HUES64 (cell line): Measurements from ENCODE around the gene C1QTNF1.
"Not testable (repeated sequence)": the region's sequence is repeated elsewhere in the genome, so short reads cannot be mapped to it uniquely, and the experiment has no call there.

Source experiments
- H3K27ac ChIP-seq: 2 replicates; pipeline ENCODE4 v1.7.0; 2013; ENCODE audit warnings: low read depth, low read length, inconsistent platforms
- H3K27me3 ChIP-seq: 2 replicates; pipeline ENCODE4 v1.6.1; 2013; ENCODE audit warnings: mild to moderate bottlenecking, low read length; ENCODE audit not compliant: insufficient read depth
- H3K36me3 ChIP-seq: 2 replicates; pipeline ENCODE4 v1.6.1; 2013; ENCODE audit warnings: mild to moderate bottlenecking, low read length; ENCODE audit not compliant: insufficient read depth
- H3K4me1 ChIP-seq: 2 replicates; pipeline ENCODE4 v1.6.1; 2013; ENCODE audit warnings: mild to moderate bottlenecking, low read length, moderate library complexity; ENCODE audit not compliant: insufficient read depth
- H3K4me3 ChIP-seq: 2 replicates; pipeline ENCODE4 v1.5.1; 2013; ENCODE audit warnings: mild to moderate bottlenecking, low read length, moderate library complexity
- H3K9ac ChIP-seq: 2 replicates; pipeline ENCODE4 v1.6.1; 2013; ENCODE audit warnings: mild to moderate bottlenecking, low read depth, low read length
- H3K9me3 ChIP-seq: 2 replicates; pipeline ENCODE4 v1.6.1; 2013; ENCODE audit warnings: low read depth, low read length; ENCODE audit not compliant: insufficient read depth
- WGBS: fragments of 150-250, 120-280 bp; methylation state at CpG from one replicate; pipeline ENCODE4 v1.1.7; 2013; ENCODE audit warnings: missing lambda C conversion rate; 5-methylcytosine and 5-hydroxymethylcytosine counted together

C1QTNF1 gene

DNA sequence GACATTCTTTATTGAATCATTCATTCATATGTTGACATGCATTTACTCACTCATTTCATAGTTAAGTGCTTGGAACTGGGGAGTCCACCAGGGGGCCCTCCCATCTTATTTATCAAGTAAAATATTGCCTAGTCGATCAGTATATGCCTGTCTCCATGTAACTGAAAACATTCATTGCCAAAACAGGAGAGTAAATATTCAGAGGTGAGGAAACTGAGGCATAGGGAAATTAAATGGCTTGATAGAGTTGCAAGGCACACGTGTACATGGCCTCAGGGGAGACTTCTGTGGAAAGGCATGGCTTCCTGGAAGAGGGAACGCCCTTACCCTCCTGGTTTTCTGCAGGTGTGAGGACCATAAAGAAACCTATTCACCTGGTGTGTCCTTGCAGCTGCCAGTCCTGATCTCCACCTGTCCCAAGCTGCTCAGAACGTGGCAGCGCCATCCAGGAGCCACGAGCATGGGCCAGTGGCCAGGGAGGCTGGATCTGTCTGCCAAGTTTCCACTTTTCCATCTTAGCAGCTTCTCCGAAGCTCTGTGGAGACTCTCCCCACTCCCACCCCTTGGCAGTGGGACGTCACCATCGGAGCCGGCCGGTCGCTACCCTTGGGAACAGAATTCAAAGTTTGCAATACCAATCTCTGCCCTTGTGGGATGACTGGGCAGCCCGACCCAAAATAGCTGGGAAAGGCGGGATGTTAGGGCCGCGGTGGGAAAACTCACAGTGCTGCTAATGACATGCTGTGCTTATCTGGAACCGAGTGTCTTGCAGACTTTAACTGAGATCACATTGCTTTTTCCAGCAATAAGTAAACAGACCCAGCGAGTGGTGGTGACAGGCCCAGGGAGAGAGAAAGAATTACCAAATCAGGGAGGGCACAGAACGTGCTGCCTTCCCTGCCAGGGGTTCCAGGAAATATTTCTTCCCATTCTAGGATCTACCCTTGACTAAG is 4.1 kb upstream of the C1QTNF1 start:
- peaks cover 8% of the 10 kb centered on the region; the same call in 1 of the 2 replicates for H3K4me1 ChIP-seq
- WGBS = 73% methylated on average over 19 of the region's 19 CpGs
- H3K4me3 ChIP-seq = no peak overlapping the region
- peaks cover 18% of the 10 kb centered on the region for H3K9me3 ChIP-seq
- no peak overlapping the region for H3K27ac ChIP-seq
- H3K9ac ChIP-seq = no peak overlapping the region
- H3K27me3 ChIP-seq = peaks cover 59% of the 10 kb centered on the region
- H3K36me3 ChIP-seq = no peaks in the 10 kb centered on the region

DNA sequence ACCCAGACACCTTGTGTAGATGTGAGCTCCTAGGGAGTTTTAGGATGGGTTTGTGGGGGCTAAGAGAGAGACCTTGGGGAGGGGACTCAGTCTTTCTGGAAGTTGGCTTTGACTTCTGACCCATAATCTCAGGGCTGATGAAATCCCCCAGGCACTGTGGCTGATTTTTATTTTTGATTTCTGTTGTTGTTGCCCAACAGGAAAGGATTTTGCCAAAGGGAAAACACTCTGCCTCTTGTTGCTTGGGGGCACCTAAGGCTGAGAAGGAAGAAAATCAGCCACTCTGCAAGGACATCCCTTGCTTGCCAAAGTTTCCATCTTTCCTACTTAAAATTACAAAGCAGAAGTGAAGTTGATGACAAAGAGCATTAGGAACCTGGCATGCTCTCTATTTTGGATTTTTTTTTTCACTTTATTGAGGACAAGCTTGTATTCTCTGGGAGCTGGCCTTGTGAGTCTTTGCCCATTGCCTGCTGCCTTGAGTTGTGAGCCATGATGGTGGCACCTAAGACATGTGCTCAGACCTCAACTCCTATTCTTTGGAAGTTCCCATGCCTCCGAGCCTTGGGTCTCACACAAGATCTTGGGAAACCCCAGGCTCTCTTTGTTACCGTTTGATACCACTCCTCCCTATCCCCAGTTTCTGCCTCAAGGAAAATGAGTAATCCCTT is 3.2 kb upstream of the C1QTNF1 start:
- H3K27ac ChIP-seq = no peak overlapping the region
- H3K9me3 ChIP-seq = peaks cover 11% of the 10 kb centered on the region
- H3K9ac ChIP-seq = no peak overlapping the region
- 65% methylated on average over 2 of the region's 2 CpGs for WGBS
- peaks cover 67% of the 10 kb centered on the region for H3K27me3 ChIP-seq
- no peaks in the 10 kb centered on the region for H3K36me3 ChIP-seq
- no peak overlapping the region for H3K4me3 ChIP-seq
- H3K4me1 ChIP-seq = peaks cover 8% of the 10 kb centered on the region; the same call in 1 of the 2 replicates

DNA sequence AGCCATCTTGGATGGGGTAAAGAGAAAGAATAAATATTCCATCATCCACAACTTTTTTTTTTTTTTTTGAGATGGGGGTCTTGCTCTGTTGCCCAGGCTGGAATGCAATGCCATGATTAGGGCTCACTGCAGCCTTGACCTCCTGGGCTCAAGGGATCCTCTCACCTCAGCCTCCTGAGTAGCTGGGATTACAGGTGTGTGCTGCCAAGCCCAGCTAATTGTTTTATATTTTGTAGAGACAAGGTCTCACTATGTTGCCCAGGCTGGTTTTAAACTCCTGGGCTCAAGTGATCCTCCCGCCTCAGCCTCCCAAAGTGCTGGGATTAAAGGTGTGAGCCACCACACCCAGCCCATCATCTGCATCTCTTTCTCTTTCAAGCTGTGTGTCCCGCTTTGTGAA is 2.0 kb upstream of the C1QTNF1 start:
- not testable (repeated sequence) for H3K27ac ChIP-seq, H3K36me3 ChIP-seq, H3K4me3 ChIP-seq, H3K9ac ChIP-seq, H3K9me3 ChIP-seq, H3K4me1 ChIP-seq
- 77% methylated on average over 2 of the region's 2 CpGs for WGBS
- peaks cover 79% of the 10 kb centered on the region for H3K27me3 ChIP-seq

GRCh38 chr17:79022507-79022991 is 1.4 kb upstream of the C1QTNF1 start:
- H3K9ac ChIP-seq = no peak overlapping the region
- H3K27ac ChIP-seq = no peak overlapping the region
- H3K4me3 ChIP-seq = no peak overlapping the region
- H3K27me3 ChIP-seq = peaks cover 85% of the 10 kb centered on the region
- 87% methylated on average over 9 of the region's 9 CpGs for WGBS
- peaks cover 8% of the 10 kb centered on the region; the same call in 1 of the 2 replicates for H3K4me1 ChIP-seq
- H3K9me3 ChIP-seq = no peaks in the 10 kb centered on the region
- no peaks in the 10 kb centered on the region for H3K36me3 ChIP-seq

GRCh38 chr17:79023180-79023705 is 726 bp upstream of the C1QTNF1 start:
- Histone ChIP-seq H3K9ac (no peak overlapping the region), H3K27me3 (peaks cover 89% of the 10 kb centered on the region), H3K4me3 (peak overlapping the region; percentile 66; the same call in 1 of the 2 replicates), H3K36me3 (no peaks in the 10 kb centered on the region), H3K4me1 (peaks cover 8% of the 10 kb centered on the region; the same call in 1 of the 2 replicates), H3K27ac (no peak overlapping the region), H3K9me3 (no peaks in the 10 kb centered on the region)
- WGBS = 70% methylated on average over 12 of the region's 12 CpGs

GRCh38 chr17:79024901-79025737 is 1.1 kb downstream of the C1QTNF1 start:
- 76% methylated on average over 31 of the region's 31 CpGs for WGBS
- H3K4me3 ChIP-seq = peak overlapping the region; percentile 66

DNA sequence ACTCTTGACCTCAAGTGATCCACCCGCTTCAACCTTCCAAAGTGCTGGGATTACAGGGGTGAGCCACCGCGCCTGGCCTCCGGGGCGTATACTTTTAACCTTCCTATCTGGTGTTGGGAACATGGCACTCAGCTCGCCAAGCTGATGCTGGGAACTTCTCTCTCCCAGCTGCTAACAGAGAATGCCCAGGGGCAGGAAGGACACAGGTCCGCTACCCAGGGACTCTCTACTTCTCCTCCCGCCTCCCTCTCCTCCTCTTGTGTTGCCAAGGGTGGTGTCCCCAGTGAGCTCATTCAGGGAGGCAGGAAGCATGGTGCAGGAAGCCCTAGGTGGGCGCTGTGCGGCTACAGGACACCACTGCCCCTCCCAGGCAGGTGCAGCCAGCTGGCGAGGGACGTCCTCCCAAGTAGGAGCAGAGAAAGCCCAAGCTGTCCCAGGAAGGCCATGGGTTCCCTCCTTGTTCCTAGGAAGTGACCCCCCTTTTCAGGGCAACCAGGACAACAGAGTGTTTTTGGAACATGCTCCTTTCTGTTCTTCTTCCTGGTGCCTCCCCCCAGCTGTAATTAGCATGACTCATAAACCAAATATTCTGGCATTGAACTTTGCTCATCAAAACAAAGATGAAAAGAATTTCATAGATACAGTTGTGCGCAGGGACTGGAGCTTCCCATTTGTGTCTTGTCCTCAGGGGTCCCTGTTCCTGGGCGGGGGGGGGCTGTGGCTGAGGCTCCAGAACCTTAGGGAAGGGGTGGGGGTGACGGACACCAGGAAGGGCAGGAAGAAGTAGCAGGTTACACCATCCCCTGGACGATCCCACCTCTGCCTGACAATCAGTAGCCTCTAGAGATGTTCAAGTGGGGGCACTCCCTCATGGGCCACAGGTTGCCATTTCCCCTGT is 2.7 kb downstream of the C1QTNF1 start:
- Histone ChIP-seq H3K27ac (no peak overlapping the region), H3K4me1 (peaks cover 8% of the 10 kb centered on the region; the same call in 1 of the 2 replicates), H3K36me3 (no peaks in the 10 kb centered on the region), H3K4me3 (no peak overlapping the region), H3K27me3 (peaks cover 68% of the 10 kb centered on the region), H3K9me3 (no peaks in the 10 kb centered on the region), H3K9ac (no peak overlapping the region)
- 81% methylated on average over 16 of the region's 16 CpGs for WGBS

More at GRCh38 chr17:79024901-79025737, 1.1 kb downstream of the C1QTNF1 start:
- Histone ChIP-seq H3K4me1 (peaks cover 8% of the 10 kb centered on the region; the same call in 1 of the 2 replicates), H3K9me3 (no peaks in the 10 kb centered on the region), H3K36me3 (no peaks in the 10 kb centered on the region), H3K27ac (no peak overlapping the region), H3K9ac (no peak overlapping the region), H3K27me3 (peaks cover 82% of the 10 kb centered on the region)

DNA sequence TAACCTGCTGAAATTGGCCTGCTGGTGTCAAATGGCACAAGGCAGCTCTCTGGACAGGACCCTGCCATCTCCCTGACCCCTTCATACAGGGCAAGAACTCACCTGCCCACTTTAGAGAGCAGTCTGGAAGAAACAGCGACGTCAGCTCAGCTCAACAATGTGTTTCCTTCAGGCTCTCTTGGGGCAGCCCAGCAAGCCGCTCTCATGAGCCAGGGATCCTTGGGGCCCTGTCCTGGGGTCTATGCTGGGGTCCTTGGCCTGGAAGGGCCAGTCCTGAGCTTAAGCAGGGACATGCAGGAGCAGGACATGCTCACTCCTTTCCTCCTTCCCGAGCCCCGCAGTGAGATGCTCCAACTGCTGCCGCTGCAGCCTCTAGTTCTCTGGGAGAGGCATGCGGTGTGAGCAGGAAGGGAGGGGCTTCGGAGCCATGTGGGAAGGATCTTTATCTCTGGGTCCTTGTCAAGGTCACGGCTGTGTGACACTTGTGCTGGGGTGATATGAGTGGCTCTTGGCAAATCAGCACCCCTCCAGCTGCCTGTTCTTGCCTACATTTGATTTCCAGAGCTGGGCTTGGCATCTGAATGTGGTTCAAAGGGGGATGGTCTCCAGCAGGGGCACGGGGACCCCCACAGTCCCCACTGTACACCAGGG is 3.4 kb downstream of the C1QTNF1 start:
- no peak overlapping the region for H3K4me3 ChIP-seq
- WGBS = 62% methylated on average over 10 of the region's 10 CpGs
- H3K27me3 ChIP-seq = peaks cover 64% of the 10 kb centered on the region
- peaks cover 8% of the 10 kb centered on the region; the same call in 1 of the 2 replicates for H3K4me1 ChIP-seq
- H3K36me3 ChIP-seq = no peaks in the 10 kb centered on the region
- H3K27ac ChIP-seq = no peak overlapping the region
- H3K9me3 ChIP-seq = no peaks in the 10 kb centered on the region
- no peak overlapping the region for H3K9ac ChIP-seq

GRCh38 chr17:79027925-79028491 is 4.0 kb downstream of the C1QTNF1 start:
- H3K9me3 ChIP-seq = no peaks in the 10 kb centered on the region
- 89% methylated on average over 16 of the region's 16 CpGs for WGBS
- peaks cover 8% of the 10 kb centered on the region; the same call in 1 of the 2 replicates for H3K4me1 ChIP-seq
- H3K27me3 ChIP-seq = peaks cover 59% of the 10 kb centered on the region
- no peak overlapping the region for H3K27ac ChIP-seq
- H3K36me3 ChIP-seq = no peaks in the 10 kb centered on the region
- H3K9ac ChIP-seq = no peak overlapping the region
- H3K4me3 ChIP-seq = no peak overlapping the region
